AG04450 (cell line): Measurements from ENCODE around the gene TLE4. TPM values are rescaled to one million over a fixed set of nuclear protein-coding genes. Genes with fewer than 3 reads are reported as not detected.

Experiments
- CTCF ChIA-PET: fragments of 300-600, 350-600 bp; formaldehyde crosslinking; extraction: SDS; loops from one replicate; lab custom pipeline; 2022; ENCODE audit warnings: antibody characterized with exemption, inconsistent platforms; lab: Charles Lee
- POLR2A ChIA-PET: fragments of 350-600 bp; formaldehyde crosslinking; extraction: SDS; loops from one replicate; lab custom pipeline; 2021; ENCODE audit warnings: antibody characterized with exemption, inconsistent platforms; lab: Yijun Ruan, JAX
- DNase-seq: peaks from one replicate; pipeline ENCODE4 v3.0.0-alpha.2; 2011; ENCODE audit warnings: low read depth, low spot score
- H3K27ac ChIP-seq: one replicate; pipeline ENCODE4 v1.5.1; 2012; ENCODE audit warnings: low read depth, low read length, control low read depth
- H3K27me3 ChIP-seq: one replicate; pipeline ENCODE4 v1.6.0; 2012; ENCODE audit warnings: low read length; ENCODE audit not compliant: control insufficient read depth, insufficient read depth
- H3K4me3 ChIP-seq: 2 replicates; pipeline ENCODE4 v1.5.1; 2011; ENCODE audit warnings: mild to moderate bottlenecking, low read depth, low read length, control low read depth
- H3K9me3 ChIP-seq: 2 replicates; pipeline ENCODE4 v1.5.1; 2012; ENCODE audit warnings: low read length; ENCODE audit not compliant: control insufficient read depth, insufficient read depth
- polyA plus RNA-seq: library from polyadenylated mRNA; depleted of rRNA; stranded (reverse); fragments of >200 nt; gene quantifications from 2 replicates; pipeline ENCODE4 v1.2.3, GENCODE V29; 2011
- TF ChIP-seq, protein P1 (sequence below): IDR thresholded peaks from 2 replicates; pipeline ENCODE4 v1.5.1; 2011; ENCODE audit warnings: low read depth, low read length, control low read depth, inconsistent platforms

Gene TLE4
- polyA plus RNA-seq, 1 experiment, result 53.4 TPM

DNA sequence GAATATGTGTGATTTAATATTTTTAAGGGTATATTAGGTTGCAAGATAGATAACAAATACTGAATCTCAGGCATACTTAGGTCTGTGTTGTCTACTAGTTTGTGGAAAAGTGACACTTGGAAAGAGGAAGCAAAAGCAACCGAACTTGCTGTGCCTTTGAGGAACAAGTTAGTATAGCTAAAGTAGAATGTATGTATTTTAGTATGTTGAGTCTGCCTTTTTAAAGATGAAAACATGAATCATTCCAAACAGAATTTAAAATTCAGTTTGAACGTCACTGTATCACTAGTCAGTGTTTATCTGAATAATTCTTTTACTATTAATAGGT, 12.9 kb downstream of the TLE4 start:
- no peak for DNase-seq
- TF ChIP-seq, protein P1, sequence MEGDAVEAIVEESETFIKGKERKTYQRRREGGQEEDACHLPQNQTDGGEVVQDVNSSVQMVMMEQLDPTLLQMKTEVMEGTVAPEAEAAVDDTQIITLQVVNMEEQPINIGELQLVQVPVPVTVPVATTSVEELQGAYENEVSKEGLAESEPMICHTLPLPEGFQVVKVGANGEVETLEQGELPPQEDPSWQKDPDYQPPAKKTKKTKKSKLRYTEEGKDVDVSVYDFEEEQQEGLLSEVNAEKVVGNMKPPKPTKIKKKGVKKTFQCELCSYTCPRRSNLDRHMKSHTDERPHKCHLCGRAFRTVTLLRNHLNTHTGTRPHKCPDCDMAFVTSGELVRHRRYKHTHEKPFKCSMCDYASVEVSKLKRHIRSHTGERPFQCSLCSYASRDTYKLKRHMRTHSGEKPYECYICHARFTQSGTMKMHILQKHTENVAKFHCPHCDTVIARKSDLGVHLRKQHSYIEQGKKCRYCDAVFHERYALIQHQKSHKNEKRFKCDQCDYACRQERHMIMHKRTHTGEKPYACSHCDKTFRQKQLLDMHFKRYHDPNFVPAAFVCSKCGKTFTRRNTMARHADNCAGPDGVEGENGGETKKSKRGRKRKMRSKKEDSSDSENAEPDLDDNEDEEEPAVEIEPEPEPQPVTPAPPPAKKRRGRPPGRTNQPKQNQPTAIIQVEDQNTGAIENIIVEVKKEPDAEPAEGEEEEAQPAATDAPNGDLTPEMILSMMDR, result no peak
- CTCF ChIA-PET, result interaction anchor here (0.9 to 1.2 kb wide), 2 partner anchors 10 to 13 kb away, joined by 3 read pairs; partner anchors contain the start of gene TLE4
- H3K4me3 ChIP-seq, result no peak overlapping the region
- H3K27ac ChIP-seq, result no peak overlapping the region
- POLR2A ChIA-PET, result interaction anchor here (0.6 kb wide), 1 partner anchor 14 kb away, joined by 5 read pairs; no protein-coding TSS in a partner anchor
- no peaks in the 10 kb centered on the region for H3K27me3 ChIP-seq
- H3K9me3 ChIP-seq, result no peaks in the 10 kb centered on the region

DNA sequence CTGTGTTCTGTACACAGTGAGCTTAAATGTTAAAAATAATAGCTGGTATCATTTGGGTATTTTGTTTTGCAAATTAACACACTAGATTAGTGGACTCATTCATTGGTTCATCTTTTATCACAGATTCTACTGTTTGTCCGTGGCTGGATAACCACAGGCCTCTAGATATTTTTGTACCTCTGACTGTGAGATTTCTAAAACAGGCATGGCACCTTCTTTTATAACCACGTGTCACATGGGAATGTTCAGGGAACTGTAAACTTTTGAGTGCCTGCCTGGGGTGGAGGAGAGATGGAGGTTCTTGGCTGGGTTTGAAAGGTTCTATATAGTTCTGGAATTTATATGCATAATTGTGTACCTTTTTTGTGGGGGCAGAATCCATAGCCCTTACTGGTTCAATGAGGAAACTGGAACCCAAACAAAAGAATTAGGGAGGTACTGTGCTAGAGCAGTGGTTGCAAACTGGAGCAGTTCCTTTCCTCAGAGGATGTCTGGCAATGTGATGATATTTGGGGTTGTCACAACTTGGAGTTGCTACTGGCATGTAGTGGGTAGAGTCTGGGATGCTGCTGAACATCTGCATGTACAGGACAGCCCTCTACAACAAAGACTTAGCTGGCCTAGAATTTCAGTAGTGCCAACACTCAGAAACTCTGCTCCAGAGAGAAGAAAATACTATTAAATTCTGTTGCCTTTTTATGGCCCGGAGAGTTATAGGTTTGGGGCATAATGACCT, 16.9 kb downstream of the TLE4 start:
- TF ChIP-seq, protein P1, result no peak
- Histone ChIP-seq H3K27ac (no peak overlapping the region), H3K9me3 (no peaks in the 10 kb centered on the region), H3K27me3 (no peaks in the 10 kb centered on the region), H3K4me3 (no peak overlapping the region)
- no peak for DNase-seq
- ChIA-PET POLR2A (no interaction called here), CTCF (no interaction called here)

GRCh38 chr9:79591458-79591857, 19.7 kb downstream of the TLE4 start:
- Histone ChIP-seq H3K27me3 (no peaks in the 10 kb centered on the region), H3K9me3 (no peaks in the 10 kb centered on the region), H3K4me3 (no peak overlapping the region), H3K27ac (no peak overlapping the region)
- DNase-seq, result no peak
- ChIA-PET CTCF (interaction anchor here (0.5 kb wide), 1 partner anchor 42 kb away, joined by 3 read pairs; no protein-coding TSS in a partner anchor), POLR2A (no interaction called here)
- TF ChIP-seq, protein P1, result no peak

DNA sequence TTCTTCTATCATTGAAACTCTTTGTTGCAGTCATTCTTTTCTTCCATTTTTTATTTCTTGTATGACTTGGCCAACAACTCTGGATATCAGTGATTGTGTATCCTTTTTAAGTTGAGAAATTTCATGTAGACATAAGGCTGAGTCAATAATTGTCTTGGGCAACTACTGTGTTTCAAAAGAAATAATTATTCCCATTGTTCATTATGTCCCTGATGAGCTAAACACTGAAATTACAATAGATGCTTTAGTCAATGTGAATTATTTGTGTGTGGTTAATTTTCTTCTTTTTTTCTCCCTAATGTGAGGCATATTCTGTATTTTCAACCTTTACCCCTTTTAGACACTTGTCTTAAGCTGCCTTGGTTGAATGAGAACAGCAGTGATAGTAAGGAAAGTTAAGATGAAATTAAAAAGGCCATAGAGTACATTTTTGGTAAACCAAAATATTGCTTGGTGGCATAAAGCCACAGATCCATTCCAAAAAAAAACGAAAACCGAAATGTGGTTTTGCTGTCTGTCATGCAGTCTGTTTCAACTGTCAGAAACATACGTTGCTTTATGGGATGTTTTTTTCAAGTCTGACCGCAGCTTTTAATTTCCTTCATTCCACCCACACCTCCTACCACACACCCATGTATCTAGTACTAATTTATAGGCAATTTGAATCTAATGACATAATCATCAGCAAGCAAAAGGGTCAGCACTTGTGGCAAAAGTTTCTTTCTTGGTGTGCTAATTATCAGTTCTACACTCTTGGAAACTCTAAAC, 21.1 kb downstream of the TLE4 start:
- CTCF ChIA-PET, result no interaction called here
- no peaks in the 10 kb centered on the region for H3K27me3 ChIP-seq
- no peaks in the 10 kb centered on the region for H3K9me3 ChIP-seq
- no peak overlapping the region for H3K4me3 ChIP-seq
- H3K27ac ChIP-seq, result no peak overlapping the region
- no peak for DNase-seq
- POLR2A ChIA-PET, result no interaction called here
- TF ChIP-seq, protein P1, result no peak
